ENCODE results near the gene CDKAL1. TPM values are rescaled to one million over a fixed set of nuclear protein-coding genes. Genes with fewer than 3 reads are reported as not detected.

CDKAL1 gene
- total RNA-seq, 1 experiment from 2014 or later, result 11.8 TPM

- no peak for DNase-seq (ENCODE audit: unreplicated experiment)
- Mint-ChIP-seq H3K27me3 (ENCODE audit: insufficient read depth, unreplicated experiment) (no peaks in the 10 kb centered on the region), H3K4me3 (ENCODE audit: unreplicated experiment) (no peak overlapping the region), H3K36me3 (ENCODE audit: insufficient read depth, unreplicated experiment) (no peaks in the 10 kb centered on the region), H3K27ac (ENCODE audit: low read depth, unreplicated experiment) (no peak overlapping the region), H3K9me3 (ENCODE audit: unreplicated experiment) (peaks cover 8% of the 10 kb centered on the region), H3K4me1 (ENCODE audit: insufficient read depth, unreplicated experiment) (no peaks in the 10 kb centered on the region)
- TF ChIP-seq, protein P1, sequence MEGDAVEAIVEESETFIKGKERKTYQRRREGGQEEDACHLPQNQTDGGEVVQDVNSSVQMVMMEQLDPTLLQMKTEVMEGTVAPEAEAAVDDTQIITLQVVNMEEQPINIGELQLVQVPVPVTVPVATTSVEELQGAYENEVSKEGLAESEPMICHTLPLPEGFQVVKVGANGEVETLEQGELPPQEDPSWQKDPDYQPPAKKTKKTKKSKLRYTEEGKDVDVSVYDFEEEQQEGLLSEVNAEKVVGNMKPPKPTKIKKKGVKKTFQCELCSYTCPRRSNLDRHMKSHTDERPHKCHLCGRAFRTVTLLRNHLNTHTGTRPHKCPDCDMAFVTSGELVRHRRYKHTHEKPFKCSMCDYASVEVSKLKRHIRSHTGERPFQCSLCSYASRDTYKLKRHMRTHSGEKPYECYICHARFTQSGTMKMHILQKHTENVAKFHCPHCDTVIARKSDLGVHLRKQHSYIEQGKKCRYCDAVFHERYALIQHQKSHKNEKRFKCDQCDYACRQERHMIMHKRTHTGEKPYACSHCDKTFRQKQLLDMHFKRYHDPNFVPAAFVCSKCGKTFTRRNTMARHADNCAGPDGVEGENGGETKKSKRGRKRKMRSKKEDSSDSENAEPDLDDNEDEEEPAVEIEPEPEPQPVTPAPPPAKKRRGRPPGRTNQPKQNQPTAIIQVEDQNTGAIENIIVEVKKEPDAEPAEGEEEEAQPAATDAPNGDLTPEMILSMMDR (IDR thresholded peaks at IDR 0.05; ENCODE audit: unreplicated experiment), result no peak
- intact Hi-C loops (cut with micrococcal nuclease), result no loop called here
- CTCF ChIA-PET, result no interaction called here
- BruUV-seq (replicated peaks), result no TSS peak
- POLR2A ChIA-PET, result no interaction called here
Measured at GRCh38 chr6:20802596-20802995, 268.3 kb downstream of the CDKAL1 start.

DNA sequence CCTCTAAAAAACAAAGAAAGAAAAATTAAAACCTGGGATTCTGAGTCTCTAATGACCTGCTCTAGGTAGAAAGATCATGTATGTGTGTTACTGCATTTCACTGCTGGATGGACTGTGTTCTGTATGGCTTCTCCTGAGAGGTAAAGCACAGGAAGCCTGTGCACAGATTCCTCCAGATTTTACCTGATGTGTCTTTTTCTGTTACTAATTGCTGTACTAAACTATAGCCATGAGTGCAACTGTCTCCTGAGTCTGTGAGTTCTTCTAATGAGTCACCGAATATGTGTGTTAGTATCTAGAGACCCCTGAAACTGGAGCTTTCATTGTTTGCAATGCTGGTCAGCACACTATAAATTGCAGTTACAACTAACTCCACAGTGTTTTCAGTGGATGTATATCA, 270.8 kb downstream of the CDKAL1 start:
- Mint-ChIP-seq H3K9me3 (ENCODE audit: unreplicated experiment) (peaks cover 8% of the 10 kb centered on the region), H3K27ac (ENCODE audit: low read depth, unreplicated experiment) (no peak overlapping the region), H3K4me1 (ENCODE audit: insufficient read depth, unreplicated experiment) (no peaks in the 10 kb centered on the region), H3K36me3 (ENCODE audit: insufficient read depth, unreplicated experiment) (no peaks in the 10 kb centered on the region), H3K4me3 (ENCODE audit: unreplicated experiment) (no peak overlapping the region), H3K27me3 (ENCODE audit: insufficient read depth, unreplicated experiment) (no peaks in the 10 kb centered on the region)
- TF ChIP-seq, protein P1 (IDR thresholded peaks at IDR 0.05; ENCODE audit: unreplicated experiment), result no peak
- intact Hi-C loops (cut with micrococcal nuclease), result no loop called here
- no TSS peak for BruUV-seq (replicated peaks)
- ChIA-PET CTCF (no interaction called here), POLR2A (no interaction called here)
- DNase-seq (ENCODE audit: unreplicated experiment), result no peak

DNA sequence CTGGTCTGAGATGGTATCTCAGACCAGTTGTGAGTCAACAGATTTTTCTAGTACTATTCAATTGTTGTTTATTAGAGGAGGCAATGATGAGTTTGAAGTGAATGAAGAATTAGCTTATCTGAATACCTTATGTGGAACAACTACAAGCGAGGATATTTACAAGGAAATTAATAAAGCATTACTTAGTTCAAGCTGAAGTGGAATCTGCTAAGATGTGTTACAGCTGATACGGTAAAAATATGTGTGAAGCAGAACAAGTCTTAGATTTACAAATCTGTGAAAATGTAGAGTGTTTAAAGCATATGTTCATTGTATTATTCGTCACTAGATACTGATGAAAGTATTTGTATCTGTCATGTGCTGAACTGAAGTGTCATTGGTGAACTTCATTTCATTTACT, 272.4 kb downstream of the CDKAL1 start:
- H3K27ac Mint-ChIP-seq (ENCODE audit: low read depth, unreplicated experiment), result no peak overlapping the region
- H3K4me3 Mint-ChIP-seq (ENCODE audit: unreplicated experiment), result no peak overlapping the region
- DNase-seq (ENCODE audit: unreplicated experiment), result no peak
- H3K9me3 Mint-ChIP-seq (ENCODE audit: unreplicated experiment), result peaks cover 8% of the 10 kb centered on the region
- peaks cover 16% of the 10 kb centered on the region for H3K4me1 Mint-ChIP-seq (ENCODE audit: insufficient read depth, unreplicated experiment)
- TF ChIP-seq, protein P1 (IDR thresholded peaks at IDR 0.05; ENCODE audit: unreplicated experiment), result no peak
- BruUV-seq (replicated peaks), result no TSS peak
- ChIA-PET CTCF (interaction anchor here (0.6 to 0.7 kb wide), 2 partner anchors 32 to 128 kb away, joined by 3 to 4 read pairs; no protein-coding TSS in a partner anchor), POLR2A (no interaction called here)
- no peaks in the 10 kb centered on the region for H3K36me3 Mint-ChIP-seq (ENCODE audit: insufficient read depth, unreplicated experiment)
- no peaks in the 10 kb centered on the region for H3K27me3 Mint-ChIP-seq (ENCODE audit: insufficient read depth, unreplicated experiment)
- intact Hi-C loops (cut with micrococcal nuclease), result loop anchor here (1.0 kb wide), 1 partner anchor 13 kb away; no protein-coding TSS in a partner anchor

DNA sequence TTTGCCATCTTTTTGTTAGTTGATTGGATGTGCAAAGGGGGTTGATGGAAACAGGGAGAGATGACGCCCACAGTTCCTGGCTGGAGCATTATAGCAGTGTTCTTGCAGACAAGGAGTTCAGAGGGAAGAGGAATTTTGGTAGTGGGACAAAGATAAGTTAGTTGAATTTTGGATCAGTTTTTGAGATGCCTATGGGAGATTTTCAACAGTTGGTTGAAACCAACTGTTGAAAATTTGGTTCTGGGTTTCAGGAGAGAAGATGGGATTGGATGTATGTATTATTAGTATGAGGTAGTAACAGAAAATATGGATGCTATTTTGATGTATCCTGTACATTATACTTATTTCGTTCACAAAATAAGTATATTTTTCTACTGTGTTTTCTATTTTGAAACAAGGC, 274.2 kb downstream of the CDKAL1 start:
- no peak overlapping the region for H3K4me3 Mint-ChIP-seq (ENCODE audit: unreplicated experiment)
- DNase-seq (ENCODE audit: unreplicated experiment), result no peak
- peaks cover 15% of the 10 kb centered on the region for H3K9me3 Mint-ChIP-seq (ENCODE audit: unreplicated experiment)
- H3K4me1 Mint-ChIP-seq (ENCODE audit: insufficient read depth, unreplicated experiment), result peaks cover 16% of the 10 kb centered on the region
- no peaks in the 10 kb centered on the region for H3K27me3 Mint-ChIP-seq (ENCODE audit: insufficient read depth, unreplicated experiment)
- ChIA-PET CTCF (interaction anchor here (0.7 kb wide), 1 partner anchor 1040 kb away, joined by 4 read pairs; no protein-coding TSS in a partner anchor), POLR2A (interaction anchor here (1.5 kb wide), 1 partner anchor 19 kb away, joined by 3 read pairs; no protein-coding TSS in a partner anchor)
- no TSS peak for BruUV-seq (replicated peaks)
- no peaks in the 10 kb centered on the region for H3K36me3 Mint-ChIP-seq (ENCODE audit: insufficient read depth, unreplicated experiment)
- intact Hi-C loops (cut with micrococcal nuclease), result no loop called here
- TF ChIP-seq, protein P1 (IDR thresholded peaks at IDR 0.05; ENCODE audit: unreplicated experiment), result no peak
- H3K27ac Mint-ChIP-seq (ENCODE audit: low read depth, unreplicated experiment), result no peak overlapping the region
